Liver (tissue), 3 donors: ENCODE measurements around the gene GIT2.

Experiments
- ATF3 ChIP-seq: IDR thresholded peaks from 2 replicates; pipeline ENCODE4 v1.6.1; 2016; ENCODE audit warnings: antibody characterized with exemption
- CTCF ChIP-seq: fragments of 150-350 bp; IDR thresholded peaks from 2 replicates; pipeline ENCODE4 v1.5.1; 2017; ENCODE audit warnings: improper control_type of control experiment, low read depth, low read length; ENCODE audit not compliant: missing input control
- EGR1 ChIP-seq, 2 donors: IDR thresholded peaks; 2 replicates each; pipeline ENCODE4 v1.6.1; 2016 to 2018; ENCODE audit warnings: antibody characterized with exemption in 2 of 2, low read depth in 2 of 2
- FOXA2 ChIP-seq: IDR thresholded peaks from 2 replicates; pipeline ENCODE4 v1.6.1; 2016; ENCODE audit warnings: antibody characterized with exemption
- GABPA ChIP-seq, 2 donors: IDR thresholded peaks in 1 of 2; conservative IDR thresholded peaks in 1 of 2; 2 replicates each; pipeline ENCODE4 v1.6.1; 2016; ENCODE audit warnings: antibody characterized with exemption in 2 of 2, mild to moderate bottlenecking in 1 of 2, moderate library complexity in 1 of 2
- RAD21 ChIP-seq, 2 donors: IDR thresholded peaks; 2 replicates each; pipeline ENCODE4 v1.6.1; 2016; ENCODE audit warnings: antibody characterized with exemption in 2 of 2, mild to moderate bottlenecking in 2 of 2
- SP1 ChIP-seq: IDR thresholded peaks from 2 replicates; pipeline ENCODE4 v1.6.1; 2018; ENCODE audit warnings: antibody characterized with exemption, mild to moderate bottlenecking
- TAF1 ChIP-seq: conservative IDR thresholded peaks from 2 replicates; pipeline ENCODE4 v1.6.1; 2016; ENCODE audit warnings: antibody characterized with exemption, mild to moderate bottlenecking
- YY1 ChIP-seq: IDR thresholded peaks from 2 replicates; pipeline ENCODE4 v1.6.1; 2016; ENCODE audit warnings: antibody characterized with exemption, mild to moderate bottlenecking
- ZBTB33 ChIP-seq: IDR thresholded peaks from 2 replicates; pipeline ENCODE4 v1.6.1; 2016; ENCODE audit warnings: antibody characterized with exemption
- TF ChIP-seq, protein P1 (sequence below): IDR thresholded peaks from 2 replicates; pipeline ENCODE4 v1.6.1; 2016; ENCODE audit warnings: antibody characterized with exemption, mild to moderate bottlenecking
- TF ChIP-seq, protein P2 (sequence below): IDR thresholded peaks from 2 replicates; pipeline ENCODE4 v1.6.1; 2016; ENCODE audit warnings: antibody characterized with exemption
- donor health status: healthy.
- donor health status: healthy.

DNA sequence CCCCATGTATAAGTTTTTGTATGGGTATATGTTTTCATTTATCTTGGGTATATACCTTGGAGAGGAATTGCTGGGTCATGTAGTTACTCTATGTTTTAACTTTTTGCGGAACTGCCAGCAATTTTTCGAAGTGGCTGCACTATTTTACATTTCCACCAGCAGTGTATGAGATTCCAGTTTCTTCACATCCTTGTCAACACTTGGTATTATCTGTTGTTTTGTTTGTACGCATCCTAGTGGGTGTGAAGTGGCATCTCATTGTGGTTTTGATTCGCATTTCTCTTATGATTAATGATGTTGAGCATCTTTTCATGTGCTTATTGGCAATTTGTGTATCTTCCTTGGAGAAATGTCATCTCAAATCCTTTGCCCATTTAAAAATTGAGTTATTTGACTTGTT, 9.9 kb upstream of the GIT2 start:
- TF ChIP-seq EGR1 (IDR thresholded peaks at IDR 0.05; ENCODE audit: low read depth in 2 of 2): no peak
- no peak for TF ChIP-seq CTCF
- no peak for TF ChIP-seq RAD21 (IDR thresholded peaks at IDR 0.05)
- TF ChIP-seq YY1: no peak
- TF ChIP-seq ZBTB33: no peak
- no peak for TF ChIP-seq FOXA2
- TF ChIP-seq GABPA (IDR thresholded peaks at IDR 0.05 in 1 of 2, conservative IDR thresholded peaks at IDR 0.05 in 1 of 2): no peak
- no peak for TF ChIP-seq ATF3
- TF ChIP-seq SP1: no peak
- TF ChIP-seq TAF1: no peak
- TF ChIP-seq, protein P1, sequence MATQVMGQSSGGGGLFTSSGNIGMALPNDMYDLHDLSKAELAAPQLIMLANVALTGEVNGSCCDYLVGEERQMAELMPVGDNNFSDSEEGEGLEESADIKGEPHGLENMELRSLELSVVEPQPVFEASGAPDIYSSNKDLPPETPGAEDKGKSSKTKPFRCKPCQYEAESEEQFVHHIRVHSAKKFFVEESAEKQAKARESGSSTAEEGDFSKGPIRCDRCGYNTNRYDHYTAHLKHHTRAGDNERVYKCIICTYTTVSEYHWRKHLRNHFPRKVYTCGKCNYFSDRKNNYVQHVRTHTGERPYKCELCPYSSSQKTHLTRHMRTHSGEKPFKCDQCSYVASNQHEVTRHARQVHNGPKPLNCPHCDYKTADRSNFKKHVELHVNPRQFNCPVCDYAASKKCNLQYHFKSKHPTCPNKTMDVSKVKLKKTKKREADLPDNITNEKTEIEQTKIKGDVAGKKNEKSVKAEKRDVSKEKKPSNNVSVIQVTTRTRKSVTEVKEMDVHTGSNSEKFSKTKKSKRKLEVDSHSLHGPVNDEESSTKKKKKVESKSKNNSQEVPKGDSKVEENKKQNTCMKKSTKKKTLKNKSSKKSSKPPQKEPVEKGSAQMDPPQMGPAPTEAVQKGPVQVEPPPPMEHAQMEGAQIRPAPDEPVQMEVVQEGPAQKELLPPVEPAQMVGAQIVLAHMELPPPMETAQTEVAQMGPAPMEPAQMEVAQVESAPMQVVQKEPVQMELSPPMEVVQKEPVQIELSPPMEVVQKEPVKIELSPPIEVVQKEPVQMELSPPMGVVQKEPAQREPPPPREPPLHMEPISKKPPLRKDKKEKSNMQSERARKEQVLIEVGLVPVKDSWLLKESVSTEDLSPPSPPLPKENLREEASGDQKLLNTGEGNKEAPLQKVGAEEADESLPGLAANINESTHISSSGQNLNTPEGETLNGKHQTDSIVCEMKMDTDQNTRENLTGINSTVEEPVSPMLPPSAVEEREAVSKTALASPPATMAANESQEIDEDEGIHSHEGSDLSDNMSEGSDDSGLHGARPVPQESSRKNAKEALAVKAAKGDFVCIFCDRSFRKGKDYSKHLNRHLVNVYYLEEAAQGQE: no peak
- TF ChIP-seq, protein P2, sequence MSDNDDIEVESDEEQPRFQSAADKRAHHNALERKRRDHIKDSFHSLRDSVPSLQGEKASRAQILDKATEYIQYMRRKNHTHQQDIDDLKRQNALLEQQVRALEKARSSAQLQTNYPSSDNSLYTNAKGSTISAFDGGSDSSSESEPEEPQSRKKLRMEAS: no peak
